Vagina (tissue), 2 donors: Measurements from ENCODE around the gene SUGCT. TPM values are rescaled to one million over a fixed set of nuclear protein-coding genes. Genes with fewer than 3 reads are reported as not detected.
"Not testable (repeated sequence)": the region's sequence is repeated elsewhere in the genome, so short reads cannot be mapped to it uniquely, and the experiment has no call there.

ENCODE experiments used
- DNase-seq, 2 donors: peaks; one replicate each; pipeline ENCODE4 v3.0.0-alpha.2; 2017; ENCODE audit errors: extremely low spot score in 2 of 2
- H3K27ac ChIP-seq: fragments of 200-600 bp; sonication (generic); one replicate; pipeline ENCODE4 v1.5.1; 2019
- H3K27me3 ChIP-seq: fragments of 200-600 bp; sonication (generic); one replicate; pipeline ENCODE4 v1.5.1; 2019
- H3K36me3 ChIP-seq, 2 donors: fragments of 200-600 bp; sonication (generic); one replicate each; pipeline ENCODE4 v1.5.1; 2017 to 2019
- H3K4me1 ChIP-seq: fragments of 200-600 bp; sonication (generic); one replicate; pipeline ENCODE4 v1.5.1; 2019
- H3K4me3 ChIP-seq, 2 donors: fragments of 200-600 bp; sonication (generic); 1 replicate in 1 of 2; 2 replicates in 1 of 2; pipeline ENCODE4 v1.5.1; 2016 to 2019
- H3K9me3 ChIP-seq: fragments of 200-600 bp; sonication (generic); one replicate; pipeline ENCODE4 v1.5.1; 2019
- CTCF ChIP-seq, 3 experiments: fragments of 450-650 bp in 2 of 3; fragments of 200-600 bp in 1 of 3; sonication (generic) in 1 of 3; IDR thresholded peaks; one replicate each; pipeline ENCODE4 v1.5.1; 2017 to 2019; ENCODE audit warnings: antibody characterized with exemption in 3 of 3, mild to moderate bottlenecking in 2 of 3, moderate library complexity in 2 of 3
- POLR2A ChIP-seq, 2 donors: fragments of 450-650 bp; IDR thresholded peaks; one replicate each; pipeline ENCODE4 v1.6.1; 2017; ENCODE audit warnings: antibody characterized with exemption in 2 of 2, mild to moderate bottlenecking in 2 of 2, moderate library complexity in 2 of 2
- POLR2AphosphoS5 ChIP-seq, 2 donors: sonication (generic); formaldehyde crosslinking; IDR thresholded peaks; one replicate each; pipeline ENCODE4 v1.9.0; 2017; ENCODE audit warnings: antibody characterized with exemption in 2 of 2, mild to moderate bottlenecking in 2 of 2, low read depth in 1 of 2; ENCODE audit not compliant: insufficient read depth in 1 of 2
- intact Hi-C: fragments of 100-400 bp; cut with DNase I; formaldehyde crosslinking; loops from one replicate; pipeline ENCODE4 v1.15.1; 2023
- total RNA-seq: library from RNA; depleted of rRNA; stranded (reverse); fragments of >200 nt; gene quantifications from one replicate; pipeline ENCODE4 v1.2.3, GENCODE V29; 2016

The SUGCT gene
- total RNA-seq, 1 donor from 2014 or later: 2.2 TPM

DNA sequence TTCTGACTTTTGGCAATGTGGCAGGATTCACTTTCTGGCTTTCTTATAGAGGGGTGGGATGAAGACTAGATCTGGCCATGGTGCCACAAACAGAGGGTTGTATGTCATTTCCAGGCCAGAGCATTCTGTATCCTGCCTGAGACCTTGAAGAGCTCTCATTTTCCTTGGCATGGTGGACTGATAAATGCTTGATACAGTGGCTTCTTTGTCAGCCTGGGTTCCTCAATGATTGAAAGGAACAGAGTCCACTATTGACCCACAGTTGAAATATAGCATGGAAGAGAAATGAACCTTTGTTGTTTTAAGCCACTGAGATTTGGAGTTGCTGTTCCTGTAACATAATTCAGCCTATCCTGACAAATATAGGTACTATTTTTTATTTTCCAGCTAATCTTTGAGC is 462.7 kb downstream of the SUGCT start:
- TF ChIP-seq POLR2AphosphoS5 (IDR thresholded peaks at IDR 0.05; ENCODE audit: insufficient read depth in 1 of 2, low read depth in 1 of 2) (no peak), POLR2A (IDR thresholded peaks at IDR 0.05) (no peak), CTCF (IDR thresholded peaks at IDR 0.05) (no peak)
- intact Hi-C loops: no loop called here
- H3K27ac ChIP-seq: no peak overlapping the region
- H3K36me3 ChIP-seq: no peaks in the 10 kb centered on the region
- no peak overlapping the region for H3K4me3 ChIP-seq
- no peaks in the 10 kb centered on the region for H3K27me3 ChIP-seq
- H3K9me3 ChIP-seq: no peaks in the 10 kb centered on the region
- no peaks in the 10 kb centered on the region for H3K4me1 ChIP-seq
- DNase-seq: no peak

- Histone ChIP-seq H3K9me3 (no peaks in the 10 kb centered on the region), H3K27me3 (no peaks in the 10 kb centered on the region), H3K27ac (no peak overlapping the region), H3K4me3 (no peak overlapping the region), H3K36me3 (no peaks in the 10 kb centered on the region), H3K4me1 (no peaks in the 10 kb centered on the region)
- DNase-seq: no peak
- no peak for TF ChIP-seq POLR2A (IDR thresholded peaks at IDR 0.05)
- TF ChIP-seq CTCF (IDR thresholded peaks at IDR 0.05): no peak
- TF ChIP-seq POLR2AphosphoS5 (IDR thresholded peaks at IDR 0.05; ENCODE audit: insufficient read depth in 1 of 2, low read depth in 1 of 2): no peak
- intact Hi-C loops: no loop called here
These were observed 464.1 kb downstream of the SUGCT start for GRCh38 chr7:40598915-40599314.

DNA sequence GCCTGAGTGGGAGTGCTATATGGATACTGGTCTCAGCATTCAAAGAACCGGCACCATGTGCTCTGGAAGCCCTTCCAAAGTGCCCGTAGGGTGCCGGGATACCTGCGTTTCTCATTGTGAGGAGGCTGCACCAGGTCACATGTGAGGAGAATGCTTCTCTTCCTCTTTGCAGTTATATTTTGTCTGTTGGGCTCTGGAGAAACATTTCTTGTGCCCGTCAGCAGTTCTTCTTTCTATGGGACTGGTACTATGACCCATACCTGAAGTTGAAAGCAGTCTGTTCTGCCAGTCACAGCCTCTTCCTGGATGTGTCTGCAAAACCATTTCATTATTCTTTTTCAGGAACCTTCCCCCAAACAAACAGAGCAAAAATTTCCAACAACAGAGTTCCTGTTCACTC is 465.0 kb downstream of the SUGCT start:
- intact Hi-C loops: no loop called here
- Histone ChIP-seq H3K9me3 (no peaks in the 10 kb centered on the region), H3K4me1 (no peaks in the 10 kb centered on the region), H3K27me3 (no peaks in the 10 kb centered on the region), H3K27ac (no peak overlapping the region), H3K36me3 (no peaks in the 10 kb centered on the region), H3K4me3 (no peak overlapping the region)
- no peak for DNase-seq
- TF ChIP-seq POLR2AphosphoS5 (IDR thresholded peaks at IDR 0.05; ENCODE audit: insufficient read depth in 1 of 2, low read depth in 1 of 2): no peak
- no peak for TF ChIP-seq POLR2A (IDR thresholded peaks at IDR 0.05)
- TF ChIP-seq CTCF (IDR thresholded peaks at IDR 0.05): no peak

DNA sequence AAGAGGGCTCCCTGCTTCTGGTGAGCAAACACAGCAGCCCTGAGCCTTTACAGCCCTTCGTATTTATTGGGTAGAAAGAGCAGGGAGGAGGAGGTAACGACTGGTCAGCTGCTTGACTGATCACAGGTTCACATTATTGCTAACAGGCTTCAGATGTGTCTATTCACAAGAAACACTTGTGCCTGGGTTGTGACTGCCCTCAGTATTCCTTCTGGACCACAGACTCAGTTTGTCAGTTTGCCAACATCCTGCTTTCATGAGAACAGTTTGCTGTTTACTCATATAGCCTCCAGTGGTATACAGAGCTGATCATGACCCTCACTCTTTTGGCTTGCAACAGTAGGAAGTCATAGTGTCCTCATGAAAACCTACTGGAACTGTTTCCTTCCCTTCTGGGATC is 467.5 kb downstream of the SUGCT start:
- H3K4me3 ChIP-seq, H3K36me3 ChIP-seq, DNase-seq, H3K27ac ChIP-seq, H3K4me1 ChIP-seq, intact Hi-C loops, H3K9me3 ChIP-seq, H3K27me3 ChIP-seq: not testable (repeated sequence)

- H3K27ac ChIP-seq: no peak overlapping the region
- H3K4me1 ChIP-seq: no peaks in the 10 kb centered on the region
- no peak for DNase-seq
- intact Hi-C loops: no loop called here
- no peaks in the 10 kb centered on the region for H3K27me3 ChIP-seq
- TF ChIP-seq CTCF (IDR thresholded peaks at IDR 0.05) (no peak), POLR2A (IDR thresholded peaks at IDR 0.05) (no peak)
- no peaks in the 10 kb centered on the region for H3K9me3 ChIP-seq
- no peak overlapping the region for H3K4me3 ChIP-seq
- H3K36me3 ChIP-seq: no peaks in the 10 kb centered on the region
These were observed 470.0 kb downstream of the SUGCT start for GRCh38 chr7:40604601-40605438.
